Ishikawa (cell line): ENCODE data around the gene ERGIC2.
A peak's percentile ranks its signal among the peaks of the same experiment; 100 is the strongest.

Experiments used
- CEBPB ChIP-seq: IDR thresholded peaks from 2 replicates; pipeline ENCODE4 v1.6.1; 2012
- CREB1 ChIP-seq: IDR thresholded peaks from 2 replicates; pipeline ENCODE4 v1.6.1; 2012; ENCODE audit warnings: low read depth
- EGR1 ChIP-seq: IDR thresholded peaks from 2 replicates; pipeline ENCODE4 v1.6.1; 2012
- EP300 ChIP-seq: IDR thresholded peaks from 2 replicates; pipeline ENCODE4 v1.6.1; 2012; ENCODE audit warnings: borderline replicate concordance
- FOXM1 ChIP-seq: IDR thresholded peaks from 2 replicates; pipeline ENCODE4 v1.6.1; 2012; ENCODE audit warnings: low read depth, borderline replicate concordance
- NFIC ChIP-seq: IDR thresholded peaks from 2 replicates; pipeline ENCODE4 v1.6.1; 2012
- RAD21 ChIP-seq: IDR thresholded peaks from 2 replicates; pipeline ENCODE4 v1.6.1; 2012; ENCODE audit warnings: low read depth
- TAF1 ChIP-seq: IDR thresholded peaks from 2 replicates; pipeline ENCODE4 v1.6.1; 2012; ENCODE audit warnings: low read depth, mild to moderate bottlenecking
- TCF12 ChIP-seq: IDR thresholded peaks from 2 replicates; pipeline ENCODE4 v1.6.1; 2012; ENCODE audit warnings: low read depth
- TEAD4 ChIP-seq: IDR thresholded peaks from 2 replicates; pipeline ENCODE4 v1.6.1; 2012
- YY1 ChIP-seq: IDR thresholded peaks from 2 replicates; pipeline ENCODE4 v1.6.1; 2012; ENCODE audit warnings: low read depth
- ZBTB7A ChIP-seq: IDR thresholded peaks from 2 replicates; pipeline ENCODE4 v1.6.1; 2012; ENCODE audit warnings: low read depth
- TF ChIP-seq, protein P1 (sequence below): IDR thresholded peaks from 2 replicates; pipeline ENCODE4 v1.6.1; 2012; ENCODE audit warnings: low read depth, mild to moderate bottlenecking
- TF ChIP-seq, protein P2 (sequence below): IDR thresholded peaks from 2 replicates; pipeline ENCODE4 v1.6.1; 2012
- TF ChIP-seq, protein P3 (sequence below): IDR thresholded peaks from 2 replicates; pipeline ENCODE4 v1.6.1; 2012

ERGIC2 gene

DNA sequence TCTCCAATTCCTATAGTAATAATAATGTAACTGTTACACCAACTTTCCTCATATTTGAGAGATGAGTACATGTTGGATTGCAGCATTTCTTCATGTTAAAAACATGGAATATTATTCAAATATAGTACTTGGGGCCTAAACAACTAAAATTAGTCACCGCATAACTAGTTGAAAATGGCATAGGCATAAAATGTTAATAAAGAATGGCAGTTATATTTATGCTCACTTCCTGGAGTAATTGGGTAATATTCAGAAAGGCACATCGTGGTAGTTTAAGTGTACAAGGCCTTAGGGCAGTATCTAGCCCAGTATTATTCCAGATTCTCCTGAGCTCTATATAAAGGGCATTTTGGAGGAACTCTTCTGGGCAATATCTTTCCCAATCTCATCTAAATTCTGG, 46.0 kb downstream of the ERGIC2 start:
- no peak for TF ChIP-seq TEAD4
- no peak for TF ChIP-seq TAF1
- TF ChIP-seq, protein P1, sequence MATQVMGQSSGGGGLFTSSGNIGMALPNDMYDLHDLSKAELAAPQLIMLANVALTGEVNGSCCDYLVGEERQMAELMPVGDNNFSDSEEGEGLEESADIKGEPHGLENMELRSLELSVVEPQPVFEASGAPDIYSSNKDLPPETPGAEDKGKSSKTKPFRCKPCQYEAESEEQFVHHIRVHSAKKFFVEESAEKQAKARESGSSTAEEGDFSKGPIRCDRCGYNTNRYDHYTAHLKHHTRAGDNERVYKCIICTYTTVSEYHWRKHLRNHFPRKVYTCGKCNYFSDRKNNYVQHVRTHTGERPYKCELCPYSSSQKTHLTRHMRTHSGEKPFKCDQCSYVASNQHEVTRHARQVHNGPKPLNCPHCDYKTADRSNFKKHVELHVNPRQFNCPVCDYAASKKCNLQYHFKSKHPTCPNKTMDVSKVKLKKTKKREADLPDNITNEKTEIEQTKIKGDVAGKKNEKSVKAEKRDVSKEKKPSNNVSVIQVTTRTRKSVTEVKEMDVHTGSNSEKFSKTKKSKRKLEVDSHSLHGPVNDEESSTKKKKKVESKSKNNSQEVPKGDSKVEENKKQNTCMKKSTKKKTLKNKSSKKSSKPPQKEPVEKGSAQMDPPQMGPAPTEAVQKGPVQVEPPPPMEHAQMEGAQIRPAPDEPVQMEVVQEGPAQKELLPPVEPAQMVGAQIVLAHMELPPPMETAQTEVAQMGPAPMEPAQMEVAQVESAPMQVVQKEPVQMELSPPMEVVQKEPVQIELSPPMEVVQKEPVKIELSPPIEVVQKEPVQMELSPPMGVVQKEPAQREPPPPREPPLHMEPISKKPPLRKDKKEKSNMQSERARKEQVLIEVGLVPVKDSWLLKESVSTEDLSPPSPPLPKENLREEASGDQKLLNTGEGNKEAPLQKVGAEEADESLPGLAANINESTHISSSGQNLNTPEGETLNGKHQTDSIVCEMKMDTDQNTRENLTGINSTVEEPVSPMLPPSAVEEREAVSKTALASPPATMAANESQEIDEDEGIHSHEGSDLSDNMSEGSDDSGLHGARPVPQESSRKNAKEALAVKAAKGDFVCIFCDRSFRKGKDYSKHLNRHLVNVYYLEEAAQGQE: no peak
- TF ChIP-seq YY1: no peak
- TF ChIP-seq ZBTB7A: no peak
- no peak for TF ChIP-seq RAD21
- TF ChIP-seq TCF12: no peak
- TF ChIP-seq CREB1: no peak
- TF ChIP-seq, protein P2, sequence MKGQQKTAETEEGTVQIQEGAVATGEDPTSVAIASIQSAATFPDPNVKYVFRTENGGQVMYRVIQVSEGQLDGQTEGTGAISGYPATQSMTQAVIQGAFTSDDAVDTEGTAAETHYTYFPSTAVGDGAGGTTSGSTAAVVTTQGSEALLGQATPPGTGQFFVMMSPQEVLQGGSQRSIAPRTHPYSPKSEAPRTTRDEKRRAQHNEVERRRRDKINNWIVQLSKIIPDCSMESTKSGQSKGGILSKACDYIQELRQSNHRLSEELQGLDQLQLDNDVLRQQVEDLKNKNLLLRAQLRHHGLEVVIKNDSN: no peak
- no peak for TF ChIP-seq NFIC
- no peak for TF ChIP-seq FOXM1
- TF ChIP-seq, protein P3, sequence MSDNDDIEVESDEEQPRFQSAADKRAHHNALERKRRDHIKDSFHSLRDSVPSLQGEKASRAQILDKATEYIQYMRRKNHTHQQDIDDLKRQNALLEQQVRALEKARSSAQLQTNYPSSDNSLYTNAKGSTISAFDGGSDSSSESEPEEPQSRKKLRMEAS: no peak
- TF ChIP-seq EP300: no peak
- no peak for TF ChIP-seq CEBPB
- no peak for TF ChIP-seq EGR1

DNA sequence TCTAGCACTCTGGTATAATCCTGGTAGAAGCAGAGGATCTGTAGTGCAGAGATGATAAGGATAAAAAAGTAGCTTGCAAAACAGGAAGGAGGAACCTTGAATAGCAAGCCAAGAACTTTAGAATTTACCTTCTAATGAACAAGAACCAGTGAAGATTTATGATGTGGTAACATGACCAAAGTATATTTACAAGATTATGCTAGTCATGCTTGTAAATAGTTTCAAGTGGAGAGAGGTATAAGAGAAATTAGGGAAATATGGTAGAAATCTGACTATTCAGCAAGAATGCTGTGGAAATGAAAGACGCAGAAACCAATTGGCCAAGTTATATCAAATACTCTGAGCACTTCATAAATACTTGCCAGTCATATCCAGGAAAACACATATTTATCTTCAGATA, 47.8 kb downstream of the ERGIC2 start:
- TF ChIP-seq, protein P2: no peak
- TF ChIP-seq TEAD4: no peak
- TF ChIP-seq FOXM1: no peak
- TF ChIP-seq, protein P1: no peak
- TF ChIP-seq, protein P3: no peak
- no peak for TF ChIP-seq CEBPB
- no peak for TF ChIP-seq EP300
- no peak for TF ChIP-seq TCF12
- no peak for TF ChIP-seq YY1
- no peak for TF ChIP-seq NFIC
- no peak for TF ChIP-seq ZBTB7A

DNA sequence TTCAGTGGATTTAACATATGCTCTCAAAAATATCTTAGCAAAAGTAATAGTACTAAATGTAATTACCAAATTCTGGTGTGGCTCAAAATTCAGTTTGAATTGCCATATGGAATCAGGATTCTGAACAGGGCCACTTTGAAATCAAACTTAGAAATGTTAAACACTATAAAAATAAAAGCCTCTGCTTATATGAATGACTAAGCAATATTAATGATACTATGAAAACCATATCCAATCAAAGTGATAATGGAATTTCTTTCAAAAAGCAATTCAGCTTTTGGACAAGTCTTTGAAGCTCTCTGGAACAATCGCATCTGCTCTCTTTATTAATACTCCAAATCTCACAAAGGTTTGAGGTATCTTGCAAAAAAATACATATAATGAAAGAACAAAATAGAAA, 51.6 kb downstream of the ERGIC2 start:
- no peak for TF ChIP-seq NFIC
- TF ChIP-seq, protein P2: no peak
- TF ChIP-seq TAF1: no peak
- no peak for TF ChIP-seq TEAD4
- TF ChIP-seq, protein P3: no peak
- TF ChIP-seq EGR1: no peak
- no peak for TF ChIP-seq EP300
- no peak for TF ChIP-seq YY1
- no peak for TF ChIP-seq ZBTB7A
- no peak for TF ChIP-seq FOXM1
- TF ChIP-seq RAD21: no peak
- no peak for TF ChIP-seq TCF12
- TF ChIP-seq CEBPB: no peak
- TF ChIP-seq CREB1: no peak

DNA sequence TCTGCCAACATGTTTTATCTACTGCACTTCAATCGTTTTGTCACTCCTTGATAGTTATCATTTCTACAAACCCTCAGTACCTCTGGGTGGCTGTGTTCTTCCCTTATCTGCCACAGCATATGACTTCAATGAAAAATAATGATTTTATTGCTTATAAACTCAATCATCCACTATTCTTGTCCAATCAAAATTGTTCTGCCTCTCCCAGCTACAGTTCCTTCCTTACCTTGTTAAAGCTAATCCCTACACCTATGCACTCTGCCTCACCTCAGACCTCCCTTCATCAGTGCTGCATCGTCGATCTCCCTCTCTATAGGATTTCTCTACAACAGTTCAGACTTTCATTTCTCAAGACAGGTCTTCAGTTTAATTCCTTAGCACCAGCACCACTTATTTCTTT, 58.8 kb downstream of the ERGIC2 start:
- TF ChIP-seq TEAD4: no peak
- TF ChIP-seq TAF1: no peak
- TF ChIP-seq CEBPB: no peak
- no peak for TF ChIP-seq YY1
- TF ChIP-seq TCF12: no peak
- no peak for TF ChIP-seq EGR1
- TF ChIP-seq, protein P2: no peak
- no peak for TF ChIP-seq EP300

DNA sequence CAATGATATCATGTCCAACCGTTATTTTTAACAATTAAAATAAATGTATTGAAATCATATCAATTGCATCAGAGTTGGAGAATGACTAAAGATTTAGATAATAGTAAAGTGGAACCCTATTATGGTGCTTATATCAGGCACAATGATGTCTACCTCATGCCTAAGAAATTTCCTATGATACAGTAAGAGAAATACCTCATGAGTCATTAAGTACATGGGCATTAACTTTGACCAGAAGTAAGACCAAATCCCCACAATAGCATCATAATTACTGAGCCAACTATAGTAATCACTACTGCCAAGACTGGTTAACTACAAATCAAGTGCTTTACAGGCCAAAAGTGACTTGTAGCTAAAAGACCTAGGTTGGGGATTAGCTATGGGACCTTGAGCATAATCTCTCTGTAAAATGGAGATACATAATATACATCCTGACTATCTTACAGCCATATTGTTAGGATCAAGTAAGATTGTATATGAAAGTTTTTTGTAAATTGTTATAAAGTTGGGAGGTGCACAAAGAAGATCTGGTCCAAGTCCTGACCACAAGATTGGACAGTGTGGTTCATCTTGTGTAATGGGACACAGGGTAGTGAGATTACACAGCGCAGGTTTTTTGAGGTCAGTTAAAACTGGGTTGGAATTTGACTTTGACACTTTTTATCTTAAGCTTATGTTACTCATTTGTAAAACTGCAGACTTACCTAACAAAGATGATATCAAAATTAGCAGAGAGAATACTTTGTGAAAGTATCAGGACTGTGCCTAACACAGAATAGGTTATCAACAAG, 60.5 kb downstream of the ERGIC2 start:
- TF ChIP-seq, protein P1: no peak
- TF ChIP-seq NFIC (peak; percentile 34), CREB1 (no peak), TEAD4 (no peak)
- TF ChIP-seq, protein P2: no peak
- TF ChIP-seq, protein P3: no peak
